NCI-H2227 (cell line): ENCODE data around the gene UNC5A.

ENCODE experiments used
- DNase-seq: peaks from one replicate; lab custom pipeline; 2025; ENCODE audit not compliant: unreplicated experiment; lab: John Stamatoyannopoulos, UW

UNC5A gene

DNA sequence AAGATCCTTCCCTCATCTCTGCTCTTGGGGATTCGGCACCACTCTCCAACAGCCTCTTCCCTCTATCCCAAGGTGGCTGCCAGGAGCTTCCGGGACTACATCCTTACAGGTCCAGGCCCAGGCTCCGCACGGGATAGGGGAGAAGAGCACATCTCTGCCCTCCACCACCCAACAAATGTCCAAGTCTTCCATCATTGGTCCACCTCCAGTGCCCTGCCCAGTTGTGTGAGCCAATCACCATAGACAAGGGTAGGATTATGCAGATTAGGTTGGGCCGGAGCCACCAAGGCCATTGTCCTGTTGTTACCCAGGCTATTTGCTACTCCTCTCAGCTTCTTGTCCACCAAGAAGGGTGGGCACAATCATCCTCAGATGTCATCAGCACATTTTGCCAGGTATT lies 9.1 kb downstream of the UNC5A start:
- DNase-seq, result no peak

DNA sequence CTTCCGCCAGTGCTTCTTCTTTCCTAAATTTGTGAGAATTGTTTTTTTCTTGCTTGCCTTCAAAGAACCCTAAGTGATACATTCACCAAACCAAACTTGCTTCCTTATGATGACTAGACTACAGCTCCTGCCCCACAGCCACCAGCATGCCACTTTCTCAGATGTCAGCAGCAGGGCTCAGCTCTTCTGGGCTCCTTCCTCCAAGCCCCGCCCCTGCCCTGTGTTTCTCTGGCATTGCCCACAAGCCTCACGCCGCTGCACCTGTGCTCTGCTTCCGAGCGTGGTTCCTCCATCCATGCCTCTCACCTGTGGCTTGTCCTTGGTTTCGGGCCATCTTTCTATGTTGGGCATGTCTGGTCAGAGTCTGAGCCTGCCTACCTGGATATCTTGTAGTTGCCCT lies 10.6 kb downstream of the UNC5A start:
- DNase-seq, result no peak

DNA sequence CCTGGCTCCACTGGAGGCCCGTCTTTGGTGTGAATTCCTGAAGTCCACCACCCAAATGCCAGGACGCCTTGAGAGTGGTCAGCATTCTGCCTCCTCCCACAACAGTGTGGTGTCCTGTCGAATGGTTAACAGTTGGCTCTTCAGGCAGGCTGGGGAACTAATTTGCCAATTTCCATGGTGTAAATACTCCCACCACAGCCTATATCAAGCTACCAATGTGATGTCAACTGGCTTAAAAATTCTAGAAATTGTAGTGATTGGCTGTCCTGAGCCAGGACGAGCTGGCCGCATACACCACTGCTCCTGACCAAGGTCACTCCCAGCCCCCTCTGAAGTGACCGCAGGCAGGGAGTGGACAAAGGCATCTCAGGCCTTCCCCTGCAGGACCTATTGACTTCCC lies 11.1 kb downstream of the UNC5A start:
- DNase-seq, result no peak

GRCh38 chr5:176822041-176822792 lies 11.9 kb downstream of the UNC5A start:
- no peak for DNase-seq

- no peak for DNase-seq
Measured at GRCh38 chr5:176822793-176823481, 12.6 kb downstream of the UNC5A start.

- DNase-seq, result no peak
Measured at GRCh38 chr5:176823869-176824412, 13.6 kb downstream of the UNC5A start.

- no peak for DNase-seq
Measured at GRCh38 chr5:176824604-176825003, 14.2 kb downstream of the UNC5A start.

DNA sequence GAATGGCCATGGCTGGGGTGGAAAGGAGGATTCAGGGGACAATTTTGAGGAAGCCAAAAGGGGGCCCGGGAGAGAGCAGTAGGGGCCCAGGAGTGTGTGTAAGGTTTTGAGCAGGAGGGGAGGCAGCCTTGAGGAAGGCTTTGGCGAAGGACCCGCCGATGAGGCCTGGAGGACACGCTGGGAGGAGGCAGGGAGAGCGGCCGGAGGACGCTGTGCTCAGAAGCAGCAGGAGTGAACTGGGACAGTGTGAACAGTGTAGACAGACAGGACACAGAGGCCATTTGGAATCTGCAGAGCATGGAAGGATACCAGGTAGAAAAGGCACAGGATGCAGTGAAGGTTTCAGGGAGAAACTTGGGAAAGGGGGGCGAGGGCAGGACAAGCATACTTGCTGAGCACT lies 14.9 kb downstream of the UNC5A start:
- DNase-seq, result no peak

GRCh38 chr5:176825957-176826356 lies 15.6 kb downstream of the UNC5A start:
- no peak for DNase-seq

DNA sequence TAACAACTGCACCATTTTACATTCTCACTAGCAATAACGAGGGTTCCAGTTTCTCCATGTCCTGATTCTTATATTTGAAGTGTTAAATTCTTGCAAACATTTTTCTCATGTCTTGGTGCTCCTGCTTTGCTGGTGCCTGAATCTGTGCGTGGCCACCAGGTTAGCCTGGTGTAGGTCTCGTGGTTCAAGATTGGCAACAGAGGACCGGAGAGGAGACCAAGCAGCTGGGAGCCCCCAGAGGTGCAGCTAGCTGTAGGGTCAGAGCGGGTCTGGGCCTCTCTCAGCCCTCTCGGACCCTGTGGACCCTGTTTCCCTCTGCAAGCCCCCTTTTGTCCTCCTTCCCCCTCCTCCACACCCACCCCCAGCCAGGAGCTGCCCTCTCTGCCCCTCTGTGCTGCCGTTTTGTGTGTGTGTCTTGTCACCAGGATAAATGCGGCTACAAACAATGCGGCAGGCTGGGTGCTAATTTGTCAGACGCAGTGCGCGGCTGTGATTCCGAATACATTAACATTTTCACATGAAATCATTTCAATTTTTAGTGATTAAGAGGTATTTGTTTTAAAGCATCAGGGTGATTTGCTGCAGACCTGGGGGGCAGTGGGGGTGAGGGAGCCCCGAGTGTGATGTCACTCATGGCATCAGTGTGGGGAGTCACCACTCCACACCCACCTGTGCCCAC lies 17.5 kb downstream of the UNC5A start:
- DNase-seq, result no peak

GRCh38 chr5:176829320-176829719 lies 19.0 kb downstream of the UNC5A start:
- DNase-seq, result no peak

DNA sequence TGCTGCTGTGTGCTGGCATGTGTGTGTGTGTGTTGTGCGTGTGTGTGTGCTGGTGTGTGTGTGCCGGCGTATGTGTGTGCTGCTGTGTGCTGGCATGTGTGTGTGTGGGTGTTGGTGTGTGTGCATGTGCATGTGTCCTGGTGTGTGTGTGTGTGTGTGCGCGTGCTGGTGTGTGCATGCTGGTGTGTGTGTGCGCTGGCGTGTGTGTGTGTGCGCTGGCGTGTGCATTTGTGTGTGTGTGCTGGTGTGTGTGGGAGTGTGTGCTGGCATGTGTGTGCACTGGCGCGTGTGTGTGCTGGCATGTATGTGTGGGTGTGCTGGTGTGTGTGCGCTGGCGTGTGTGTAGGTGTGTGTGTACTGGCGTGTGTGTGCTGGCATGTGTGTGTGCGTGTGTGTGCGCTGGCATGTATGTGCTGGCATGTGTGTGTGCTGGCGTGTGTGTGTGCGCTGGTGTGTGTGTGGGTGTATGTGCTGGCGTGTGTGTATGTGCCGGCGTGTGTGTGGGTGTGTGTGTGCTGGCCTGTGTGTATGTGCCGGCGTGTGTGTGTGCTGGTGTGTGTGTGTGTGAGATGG lies 20.1 kb downstream of the UNC5A start:
- no peak for DNase-seq

DNA sequence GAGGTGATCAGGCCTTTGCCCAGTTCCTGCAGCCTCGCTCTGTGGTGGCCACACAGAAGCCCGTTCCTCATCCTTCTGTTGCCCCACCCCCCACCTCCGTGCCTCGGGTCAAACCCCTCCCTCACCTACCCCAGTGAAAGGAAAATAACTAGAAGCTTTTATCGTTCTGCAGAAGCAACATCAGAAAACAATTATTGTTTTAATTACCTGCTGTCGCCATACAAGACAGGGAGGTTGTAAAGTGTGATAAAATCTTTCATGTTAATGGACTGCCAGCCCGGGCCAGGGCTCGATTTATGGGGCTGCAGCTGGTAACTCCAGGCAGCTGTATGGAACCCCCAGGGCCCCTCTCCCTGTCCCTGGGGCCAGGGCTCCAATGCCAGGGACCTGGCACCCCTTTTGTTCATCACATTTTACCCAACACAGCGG lies 20.6 kb downstream of the UNC5A start:
- DNase-seq, result no peak

GRCh38 chr5:176831425-176831824 lies 21.1 kb downstream of the UNC5A start:
- no peak for DNase-seq

GRCh38 chr5:176832162-176832561 lies 21.8 kb downstream of the UNC5A start:
- no peak for DNase-seq

GRCh38 chr5:176833286-176833685 lies 22.9 kb downstream of the UNC5A start:
- DNase-seq, result no peak

DNA sequence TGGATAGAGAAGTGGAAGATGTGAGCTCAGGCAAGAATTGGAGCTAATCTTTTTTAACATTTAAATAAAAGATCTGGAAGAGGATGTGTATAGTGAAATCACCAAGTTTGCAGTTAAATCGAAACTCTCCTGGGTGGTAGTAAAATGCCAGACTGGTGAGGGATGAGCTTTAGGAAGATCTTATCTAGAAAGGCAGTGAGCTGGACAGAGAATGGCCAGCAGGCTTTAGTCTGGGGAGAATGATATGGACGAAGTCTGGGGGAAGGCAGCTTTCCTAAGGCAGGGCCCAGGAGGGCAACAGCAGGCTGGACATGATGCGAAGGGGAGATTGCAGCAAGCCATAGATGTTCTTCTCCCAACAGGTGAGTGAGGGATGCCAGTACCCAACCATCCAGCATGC lies 25.6 kb downstream of the UNC5A start:
- DNase-seq, result no peak

DNA sequence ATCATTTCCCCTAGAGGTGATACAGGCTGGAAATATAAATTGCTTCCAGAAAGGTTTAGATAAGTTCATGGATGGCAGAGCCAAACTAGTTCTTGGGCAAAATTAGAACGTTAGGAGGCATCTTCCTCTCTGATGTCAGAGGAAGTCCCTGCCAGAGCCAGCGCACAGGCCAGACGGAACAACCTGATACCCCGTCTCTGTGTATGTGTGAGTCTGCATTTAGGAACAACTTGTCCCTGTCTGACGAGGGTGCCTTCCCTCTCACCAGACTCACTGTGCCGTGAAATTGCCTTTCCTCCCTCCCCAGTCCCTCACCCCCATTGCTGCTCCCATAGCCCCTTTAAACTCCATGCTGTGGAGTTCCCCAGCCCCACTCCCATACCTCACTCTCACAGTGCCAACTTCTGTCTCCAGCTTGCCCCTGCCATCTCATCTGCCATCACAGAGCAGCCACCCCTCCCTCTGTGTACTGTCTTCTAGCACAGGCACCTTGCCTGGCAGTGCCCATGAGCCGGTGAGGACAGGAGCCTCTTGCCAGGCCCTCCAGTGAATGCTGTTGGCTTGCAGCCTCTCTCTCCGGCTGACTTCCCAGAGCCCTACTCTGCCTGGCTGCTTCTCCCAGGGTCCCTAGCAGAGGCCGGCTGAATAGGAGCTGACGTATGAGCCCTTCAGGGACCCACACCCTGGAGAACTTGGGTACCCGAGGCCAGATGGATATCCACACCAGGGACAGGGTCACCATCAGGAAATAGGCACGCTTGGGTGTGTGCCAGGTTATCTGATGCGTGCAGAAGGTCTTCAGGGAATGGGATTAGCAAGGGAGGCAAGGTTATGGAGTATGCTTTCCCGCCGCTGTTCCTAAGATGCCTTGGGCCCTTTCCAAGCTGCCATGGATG lies 26.7 kb downstream of the UNC5A start:
- no peak for DNase-seq

- DNase-seq, result no peak
Measured at GRCh38 chr5:176837707-176838115, 27.4 kb downstream of the UNC5A start.

GRCh38 chr5:176843673-176844072 lies 33.3 kb downstream of the UNC5A start:
- DNase-seq, result no peak
